ENCODE results near the gene KLF7.

Gene KLF7

GRCh38 chr2:207165121-207166038 lies at the start of gene KLF7:
KLF7 (minus strand) TSS chr2:207165948; CDS start chr2:207165568, 380 bp downstream.
- no peak for DNase-seq (ENCODE audit: low read depth in 2 of 2)

- DNase-seq (ENCODE audit: low read depth in 2 of 2) = no peak
Measured at GRCh38 chr2:207215308-207215707, 49.6 kb upstream of the KLF7 start.

- DNase-seq (ENCODE audit: low read depth in 2 of 2) = no peak
Measured at GRCh38 chr2:207214446-207214845, 48.7 kb upstream of the KLF7 start.

- DNase-seq (ENCODE audit: low read depth in 2 of 2) = no peak
Measured at GRCh38 chr2:207206011-207206410, 40.3 kb upstream of the KLF7 start.

GRCh38 chr2:207205173-207205957 lies 39.6 kb upstream of the KLF7 start:
- no peak for DNase-seq (ENCODE audit: low read depth in 2 of 2)

GRCh38 chr2:207203056-207203455 lies 37.3 kb upstream of the KLF7 start:
- no peak for DNase-seq (ENCODE audit: low read depth in 2 of 2)

- DNase-seq (ENCODE audit: low read depth in 2 of 2) = peak in 1 of 2 experiments; percentile 35
Measured at GRCh38 chr2:207202645-207203044, 36.9 kb upstream of the KLF7 start.

GRCh38 chr2:207201416-207201815 lies 35.7 kb upstream of the KLF7 start:
- no peak for DNase-seq (ENCODE audit: low read depth in 2 of 2)

- DNase-seq (ENCODE audit: low read depth in 2 of 2) = no peak
Measured at GRCh38 chr2:207200136-207200535, 34.4 kb upstream of the KLF7 start.

GRCh38 chr2:207194028-207194427 lies 28.3 kb upstream of the KLF7 start:
- DNase-seq (ENCODE audit: low read depth in 2 of 2) = no peak

GRCh38 chr2:207188626-207189419 lies 23.1 kb upstream of the KLF7 start:
- peak; percentile 45 to 51 for DNase-seq (ENCODE audit: low read depth in 2 of 2)

- DNase-seq (ENCODE audit: low read depth in 2 of 2) = no peak
Measured at GRCh38 chr2:207185372-207185771, 19.6 kb upstream of the KLF7 start.

- no peak for DNase-seq (ENCODE audit: low read depth in 2 of 2)
Measured at GRCh38 chr2:207184768-207185167, 19.0 kb upstream of the KLF7 start.

GRCh38 chr2:207184348-207184747 lies 18.6 kb upstream of the KLF7 start:
- no peak for DNase-seq (ENCODE audit: low read depth in 2 of 2)

GRCh38 chr2:207183506-207183905 lies 17.8 kb upstream of the KLF7 start:
- DNase-seq (ENCODE audit: low read depth in 2 of 2) = no peak

GRCh38 chr2:207182911-207183310 lies 17.2 kb upstream of the KLF7 start:
- DNase-seq (ENCODE audit: low read depth in 2 of 2) = no peak

GRCh38 chr2:207181526-207182274 lies 16.0 kb upstream of the KLF7 start:
- no peak for DNase-seq (ENCODE audit: low read depth in 2 of 2)

- DNase-seq (ENCODE audit: low read depth in 2 of 2) = no peak
Measured at GRCh38 chr2:207180741-207181140, 15.0 kb upstream of the KLF7 start.

- DNase-seq (ENCODE audit: low read depth in 2 of 2) = no peak
Measured at GRCh38 chr2:207176247-207176646, 10.5 kb upstream of the KLF7 start.

- DNase-seq (ENCODE audit: low read depth in 2 of 2) = no peak
Measured at GRCh38 chr2:207173641-207174040, 7.9 kb upstream of the KLF7 start.
